ENCODE results near the gene ATP8A2. TPM values are rescaled to one million over a fixed set of nuclear protein-coding genes. Genes with fewer than 3 reads are reported as not detected.
A peak's percentile ranks its signal among the peaks of the same experiment; 100 is the strongest.

ATP8A2 gene
- polyA plus RNA-seq, 4 donors, result 5.2 to 11.3 (median 6.8) TPM

GRCh38 chr13:25380741-25381324, 9.1 kb downstream of the ATP8A2 start:
- DNase-seq (ENCODE audit: low read depth in 4 of 4, low spot score in 3 of 4), result no peak

DNA sequence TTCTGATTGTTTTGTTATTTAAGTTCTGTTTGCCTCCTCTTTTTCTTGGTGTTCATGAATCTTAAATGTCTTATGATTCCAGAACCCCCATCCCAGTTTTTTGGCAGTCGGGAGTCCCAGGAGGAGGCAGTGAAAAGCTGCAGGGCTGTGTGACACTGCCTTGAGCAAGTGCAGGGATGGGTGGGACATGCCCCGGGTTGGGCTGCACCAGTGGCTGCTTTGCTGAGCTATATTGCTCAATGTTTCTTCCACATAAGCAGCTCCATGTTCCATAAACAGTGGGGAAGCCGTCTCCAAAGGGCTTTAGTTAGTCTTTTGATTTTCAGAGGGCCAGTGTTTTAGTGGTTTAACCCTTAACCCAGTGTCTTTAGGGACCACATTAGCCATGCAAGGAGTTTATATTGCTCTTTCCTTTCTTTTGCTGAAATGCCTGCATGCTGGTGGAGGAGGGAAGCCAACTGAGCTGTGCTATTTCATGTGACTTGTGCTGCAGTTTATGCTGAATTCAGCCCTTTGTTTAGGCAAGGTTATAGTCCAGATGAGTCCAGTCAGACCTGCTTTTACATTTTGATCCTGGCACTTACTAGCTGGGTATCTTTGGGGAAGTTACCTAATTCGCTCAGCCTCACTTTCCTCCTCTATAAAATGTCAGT, 13.1 kb downstream of the ATP8A2 start:
- no peak for DNase-seq (ENCODE audit: low read depth in 4 of 4, low spot score in 3 of 4)

- DNase-seq (ENCODE audit: low read depth in 4 of 4, low spot score in 3 of 4), result no peak
These were observed 20.2 kb downstream of the ATP8A2 start for GRCh38 chr13:25391932-25392331.

DNA sequence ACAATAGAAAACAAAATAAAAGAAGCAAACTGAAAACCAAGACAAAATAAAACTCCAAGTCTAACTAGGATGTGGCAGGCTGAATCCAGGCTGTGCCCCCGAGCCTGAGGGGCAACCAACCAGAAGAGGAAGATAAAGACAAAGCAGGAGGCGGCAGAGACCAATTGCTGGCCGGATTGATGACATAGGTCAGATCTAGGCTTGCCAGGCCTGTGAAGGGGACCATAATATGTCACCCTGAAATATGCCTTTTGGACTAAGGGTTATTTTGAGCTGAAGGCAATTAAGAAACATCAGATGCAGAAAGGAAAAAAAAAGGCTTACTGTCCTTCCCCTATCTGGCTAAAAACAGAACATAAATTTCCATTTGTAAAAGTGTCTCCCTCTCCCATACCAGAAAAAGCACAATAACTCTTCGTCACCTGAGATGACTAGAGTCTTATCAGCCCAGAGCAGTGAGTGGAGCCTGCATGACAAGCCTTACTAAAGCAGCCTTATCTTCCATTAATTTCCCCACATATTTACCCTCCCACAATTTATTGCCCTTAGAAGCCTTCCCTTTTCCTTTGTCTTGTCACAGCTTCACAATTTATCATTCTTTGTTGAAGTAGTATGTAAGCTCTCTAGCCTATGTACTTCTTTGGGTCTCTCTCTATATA, 22.8 kb downstream of the ATP8A2 start:
- no peak for DNase-seq (ENCODE audit: low read depth in 4 of 4, low spot score in 3 of 4)

DNA sequence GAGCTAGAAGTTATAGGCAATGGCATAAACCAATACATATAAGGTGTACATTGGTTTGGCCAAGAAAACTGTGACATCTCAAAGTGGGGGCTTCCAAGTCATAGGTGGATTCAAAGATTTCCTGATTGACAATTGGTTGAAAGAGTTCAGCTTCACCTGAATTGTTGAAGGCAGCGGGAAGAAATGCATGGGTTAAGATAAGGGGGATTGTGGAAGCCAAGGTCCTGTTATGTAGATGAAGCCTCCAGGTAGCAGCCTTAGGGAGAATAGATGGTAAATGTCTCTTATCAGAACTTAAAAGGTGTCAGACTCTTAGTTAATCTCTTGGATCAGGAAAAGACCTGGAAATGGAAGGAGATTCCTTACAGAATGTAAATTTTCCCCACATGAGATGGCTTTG, 26.0 kb downstream of the ATP8A2 start:
- no peak for DNase-seq (ENCODE audit: low read depth in 4 of 4, low spot score in 3 of 4)

DNA sequence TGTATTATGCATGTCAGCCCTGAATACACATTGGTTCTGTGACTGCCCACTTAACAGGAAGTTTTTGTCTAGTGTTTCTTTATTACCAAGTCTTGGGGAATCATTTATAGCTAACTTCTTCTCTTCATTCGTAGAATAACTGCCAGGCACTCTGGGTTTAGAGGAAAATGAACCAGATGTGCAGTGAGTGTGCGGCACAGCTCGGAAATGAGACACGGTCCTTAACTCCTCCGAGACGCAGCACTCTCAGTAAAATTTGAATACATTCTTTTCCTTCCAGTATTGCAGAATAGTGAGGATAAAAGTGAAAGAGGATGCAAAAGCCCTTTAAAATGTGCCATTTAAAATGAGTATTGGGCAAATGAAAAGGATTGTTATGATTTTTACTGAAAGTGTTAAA, 29.2 kb downstream of the ATP8A2 start:
- no peak for DNase-seq (ENCODE audit: low read depth in 4 of 4, low spot score in 3 of 4)

DNA sequence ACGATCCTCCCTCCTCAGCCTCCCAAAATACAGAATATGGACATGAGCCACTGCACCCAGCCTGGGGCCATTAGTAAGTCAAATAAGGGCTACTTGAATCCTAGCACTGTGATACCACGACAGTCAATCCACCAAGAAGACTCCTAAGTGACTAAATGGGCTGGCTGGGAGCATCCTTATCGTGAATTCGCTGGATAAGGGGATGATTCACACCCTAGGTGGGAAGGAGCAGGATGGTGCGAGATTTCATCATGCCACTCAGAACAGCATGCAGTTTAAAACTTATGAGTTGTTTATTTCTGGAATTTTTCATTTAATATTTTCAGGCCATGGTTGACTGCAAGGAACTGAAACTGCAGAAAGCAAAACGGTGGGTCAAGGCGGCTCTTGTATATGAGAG, 30.2 kb downstream of the ATP8A2 start:
- no peak for DNase-seq (ENCODE audit: low read depth in 4 of 4, low spot score in 3 of 4)

- DNase-seq (ENCODE audit: low read depth in 4 of 4, low spot score in 3 of 4), result no peak
These were observed 34.6 kb downstream of the ATP8A2 start for GRCh38 chr13:25406377-25406776.

DNA sequence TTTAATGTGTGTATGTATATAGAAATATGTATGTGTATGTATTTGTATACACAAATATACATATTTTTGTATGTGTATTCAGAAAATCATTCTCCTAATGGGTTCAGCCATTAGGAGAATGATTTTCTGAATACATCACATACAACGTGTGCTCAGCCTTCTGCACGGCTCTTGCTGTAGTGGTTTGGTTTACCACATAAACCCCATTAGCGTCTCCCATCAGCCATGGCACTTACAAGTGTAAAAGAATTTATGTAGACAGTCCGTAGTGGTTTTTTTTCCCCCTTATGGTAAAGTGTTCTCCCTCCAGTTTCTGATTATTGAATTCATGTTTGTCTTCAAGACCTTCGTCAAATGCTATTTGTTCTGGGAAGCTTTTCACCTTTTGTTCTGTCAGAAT, 38.2 kb downstream of the ATP8A2 start:
- DNase-seq (ENCODE audit: low read depth in 4 of 4, low spot score in 3 of 4), result no peak

DNA sequence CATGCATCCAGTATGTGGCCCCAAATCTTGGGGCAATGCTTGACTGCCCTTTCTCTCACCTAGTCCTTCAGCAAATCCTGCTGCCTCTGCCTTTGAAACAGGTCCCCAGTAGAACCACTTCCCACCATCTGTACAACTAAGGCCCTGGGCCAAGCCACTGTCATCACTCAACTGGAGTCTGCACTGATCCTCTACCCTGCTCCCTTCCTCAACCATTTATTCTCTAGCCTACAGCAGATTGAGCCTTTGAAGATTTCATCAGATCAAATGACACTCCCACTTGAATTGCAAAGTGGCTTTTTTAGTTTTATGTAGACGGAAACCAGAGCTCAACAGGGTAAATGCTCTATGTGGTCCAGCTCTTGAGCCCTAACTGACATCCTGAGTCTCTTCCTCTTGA, 43.5 kb downstream of the ATP8A2 start:
- DNase-seq (ENCODE audit: low read depth in 4 of 4, low spot score in 3 of 4), result no peak

GRCh38 chr13:25417535-25417934, 45.8 kb downstream of the ATP8A2 start:
- no peak for DNase-seq (ENCODE audit: low read depth in 4 of 4, low spot score in 3 of 4)

- DNase-seq (ENCODE audit: low read depth in 4 of 4, low spot score in 3 of 4), result no peak
These were observed 48.4 kb downstream of the ATP8A2 start for GRCh38 chr13:25420161-25420560.

DNA sequence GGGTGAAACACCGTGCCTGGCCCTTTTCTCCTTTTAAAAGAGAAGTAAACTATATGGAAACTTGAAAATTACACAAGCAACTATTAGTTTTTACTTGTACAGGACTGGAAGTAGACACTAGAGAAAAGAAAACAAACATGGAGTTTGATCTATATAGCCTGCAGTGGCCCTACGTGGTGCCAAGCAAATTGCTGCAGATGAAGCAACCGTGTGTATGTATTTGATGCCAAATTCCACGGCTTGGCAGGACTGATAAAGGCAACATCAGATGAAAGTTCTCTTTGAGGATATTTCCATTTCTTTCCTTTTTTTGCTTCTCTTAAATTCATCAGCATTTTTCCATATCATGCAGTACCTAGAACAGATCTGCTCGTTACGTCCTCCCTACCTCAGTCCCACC, 49.8 kb downstream of the ATP8A2 start:
- no peak for DNase-seq (ENCODE audit: low read depth in 4 of 4, low spot score in 3 of 4)

DNA sequence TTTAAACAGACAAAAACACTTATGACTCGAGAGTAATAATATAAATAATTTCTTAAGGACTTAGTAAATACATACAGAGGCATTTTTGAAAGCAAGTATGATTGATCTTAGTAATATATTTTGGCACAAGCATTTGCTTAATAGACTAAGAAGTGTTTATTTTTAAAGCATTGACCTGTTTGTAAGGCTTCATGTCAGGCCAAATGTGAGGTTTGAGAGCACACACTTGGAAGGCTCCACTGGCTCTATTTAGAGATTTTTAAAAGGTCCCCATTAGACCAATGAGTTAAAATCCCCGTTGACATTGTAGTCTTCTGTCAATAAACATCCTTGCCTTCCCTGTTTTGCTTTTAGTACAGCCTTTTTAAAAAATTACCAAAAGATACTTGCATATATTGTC, 50.4 kb downstream of the ATP8A2 start:
- no peak for DNase-seq (ENCODE audit: low read depth in 4 of 4, low spot score in 3 of 4)

GRCh38 chr13:25423831-25424230, 52.1 kb downstream of the ATP8A2 start:
- no peak for DNase-seq (ENCODE audit: low read depth in 4 of 4, low spot score in 3 of 4)

DNA sequence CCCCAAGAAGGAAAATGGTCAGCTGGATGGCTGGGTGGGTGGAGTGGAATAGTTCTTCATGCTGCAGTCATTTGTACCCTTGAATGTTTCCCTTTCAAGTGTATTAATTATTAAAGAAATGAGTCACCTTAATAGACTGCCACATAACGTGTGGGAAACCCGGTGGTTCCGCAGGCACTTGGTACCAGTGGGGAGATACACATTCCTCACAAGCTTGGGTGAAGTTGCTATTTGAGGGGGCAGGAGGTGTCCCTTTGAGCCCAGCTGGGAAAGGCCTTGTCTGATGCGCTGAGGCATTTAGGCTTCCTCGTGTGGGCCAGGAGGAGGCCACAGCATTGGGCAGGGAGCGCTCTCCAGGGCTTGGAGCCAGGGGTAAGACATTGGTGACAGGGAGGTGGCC, 57.7 kb downstream of the ATP8A2 start:
- no peak for DNase-seq (ENCODE audit: low read depth in 4 of 4, low spot score in 3 of 4)

DNA sequence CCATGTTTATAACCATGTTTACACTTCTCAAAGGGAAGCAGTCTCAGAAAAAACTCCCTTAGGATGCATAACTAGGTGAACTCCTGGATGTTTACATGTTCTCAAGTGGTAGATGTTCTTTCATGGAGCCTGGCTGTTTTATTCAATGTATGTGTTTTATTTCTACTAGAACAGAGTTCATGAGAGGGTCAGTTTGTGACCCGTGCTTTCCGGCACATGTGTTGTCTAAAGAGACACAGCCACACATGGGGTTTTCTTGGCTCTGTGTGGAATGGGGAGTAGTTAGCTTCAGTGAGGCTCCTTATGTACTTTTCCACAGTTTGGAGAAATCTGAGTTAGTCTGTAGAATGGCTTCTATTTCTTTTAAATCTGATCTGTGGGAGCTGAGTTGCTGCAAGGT, 60.9 kb downstream of the ATP8A2 start:
- DNase-seq (ENCODE audit: low read depth in 4 of 4, low spot score in 3 of 4), result peak; percentile 32 to 47 (median 44)

DNA sequence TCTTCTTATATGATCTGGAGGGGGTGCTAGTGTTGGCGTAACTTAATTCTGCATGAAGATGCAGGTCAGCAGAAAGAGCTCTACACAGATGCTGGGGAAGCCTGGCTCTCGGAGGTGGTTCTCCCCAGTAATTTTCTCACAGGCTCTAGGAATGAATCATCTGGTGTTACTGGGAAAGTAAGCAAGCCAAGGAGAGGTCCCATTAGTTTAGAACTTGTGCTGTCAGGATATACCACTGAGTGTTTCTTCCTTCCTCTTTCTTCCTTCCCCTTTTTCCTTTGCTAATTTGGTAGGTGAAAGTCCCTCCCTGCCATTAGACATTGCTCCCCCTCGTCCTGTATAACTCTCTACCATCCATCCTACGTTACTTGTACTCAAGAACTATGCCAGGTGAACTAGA, 68.3 kb downstream of the ATP8A2 start:
- no peak for DNase-seq (ENCODE audit: low read depth in 4 of 4, low spot score in 3 of 4)

DNA sequence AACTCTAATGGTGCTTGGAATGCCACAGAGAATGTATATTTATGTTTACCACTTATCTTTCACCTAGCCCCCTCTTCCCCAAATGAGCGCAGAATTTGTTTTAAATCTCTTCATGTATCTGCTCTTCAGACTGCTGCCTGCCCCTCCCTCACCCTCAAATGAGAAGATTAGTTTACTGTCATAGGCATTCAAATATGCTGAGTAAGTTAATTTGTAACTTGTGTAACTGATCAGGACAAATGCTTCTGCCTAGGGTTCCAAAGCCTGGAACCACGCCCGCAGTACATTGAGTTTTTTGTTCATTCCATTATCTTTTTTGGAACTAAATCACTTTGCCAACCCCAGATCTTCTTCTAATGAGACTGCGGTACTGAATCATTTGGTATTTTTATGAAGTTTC, 74.5 kb downstream of the ATP8A2 start:
- DNase-seq (ENCODE audit: low read depth in 4 of 4, low spot score in 3 of 4), result no peak

DNA sequence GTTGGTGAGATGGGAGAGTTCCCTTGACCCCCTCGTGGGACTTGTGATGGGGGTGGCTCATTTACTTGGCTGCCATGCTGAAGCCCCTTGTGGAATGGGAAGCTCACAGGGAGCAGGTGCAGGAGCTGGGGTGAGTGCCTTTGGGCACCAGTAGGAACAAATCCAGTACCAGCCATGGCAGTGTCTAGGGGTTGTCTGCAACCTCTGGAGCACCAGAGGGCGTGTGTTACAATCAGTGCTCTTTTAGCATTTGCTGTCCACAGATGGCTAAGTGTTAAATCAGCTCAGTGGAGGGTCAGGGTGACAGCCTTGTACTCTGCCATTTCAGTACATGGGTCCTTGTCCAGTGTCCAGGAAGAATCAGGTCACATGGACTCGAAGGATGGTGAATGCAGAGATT, 75.6 kb downstream of the ATP8A2 start:
- no peak for DNase-seq (ENCODE audit: low read depth in 4 of 4, low spot score in 3 of 4)

DNA sequence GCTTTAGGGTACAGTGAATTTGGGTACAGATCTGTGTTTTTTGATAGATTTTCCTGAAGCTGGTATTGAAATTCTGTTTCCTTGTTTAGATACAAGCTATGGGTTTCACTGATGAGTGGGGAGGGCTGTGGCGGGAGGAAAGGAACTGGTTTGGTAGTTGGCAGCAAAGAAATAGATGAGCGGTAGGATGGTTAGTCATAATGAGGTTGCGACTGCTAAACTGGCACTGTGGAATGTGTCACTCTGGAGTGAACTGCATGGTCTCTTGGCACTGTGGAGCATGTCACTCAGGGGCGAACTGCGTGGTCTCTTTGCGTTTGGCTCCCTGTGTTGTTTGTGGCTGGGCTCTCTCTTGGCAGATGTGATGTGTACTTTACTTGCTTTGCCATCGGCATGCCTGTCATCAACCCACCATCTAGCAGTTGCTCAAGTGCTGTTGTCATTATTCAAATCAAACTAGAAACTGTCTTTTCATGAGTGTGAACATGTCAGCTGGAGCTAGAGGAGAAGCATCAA, 82.1 kb downstream of the ATP8A2 start:
- DNase-seq (ENCODE audit: low read depth in 4 of 4, low spot score in 3 of 4), result no peak

DNA sequence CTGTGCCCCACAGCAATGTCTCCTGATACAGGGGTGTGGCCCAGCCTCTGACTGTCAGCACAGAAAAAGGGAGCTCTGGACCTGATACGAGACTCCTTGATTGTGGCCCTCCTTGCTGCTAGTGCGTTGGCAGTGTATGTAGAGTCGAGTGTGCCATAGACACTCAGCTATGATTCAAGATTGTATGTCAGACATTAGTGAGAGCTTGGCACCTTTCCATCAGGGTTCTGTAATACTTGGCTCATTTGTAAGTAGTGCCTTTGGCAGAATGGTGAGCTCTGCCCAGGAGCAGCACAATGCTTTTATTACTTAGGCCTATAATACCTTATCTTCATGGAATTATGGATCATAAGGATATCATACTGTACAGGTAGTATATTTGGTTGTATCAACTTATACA, 83.4 kb downstream of the ATP8A2 start:
- DNase-seq (ENCODE audit: low read depth in 4 of 4, low spot score in 3 of 4), result no peak

All from left renal pelvis (tissue), 4 donors.